DOHH2 (cell line): ENCODE data around the gene COL6A5.

Source experiments
- H3F3A ChIP-seq: fragments of 200-600 bp; sonication (generic), shearing (Covaris generic); 2 replicates; pipeline ENCODE4 v1.6.0; 2016; ENCODE audit warnings: antibody characterized with exemption, mild to moderate bottlenecking; ENCODE audit not compliant: control insufficient read depth, insufficient read depth
- H3K27ac ChIP-seq: fragments of 200-600 bp; sonication (generic); 2 replicates; pipeline ENCODE4 v1.5.1; 2014; ENCODE audit warnings: low read depth, mild to moderate bottlenecking, low read length, moderate library complexity
- H3K27me3 ChIP-seq: fragments of 200-600 bp; sonication (generic); 2 replicates; pipeline ENCODE4 v1.6.1; 2014; ENCODE audit warnings: mild to moderate bottlenecking, low read length, mixed read lengths; ENCODE audit not compliant: control insufficient read depth
- H3K36me3 ChIP-seq: fragments of 200-600 bp; sonication (generic); 2 replicates; pipeline ENCODE4 v1.6.1; 2014; ENCODE audit warnings: mild to moderate bottlenecking, low read length, moderate library complexity, mixed read lengths; ENCODE audit not compliant: control insufficient read depth
- H3K4me1 ChIP-seq: fragments of 200-600 bp; sonication (generic); 2 replicates; pipeline ENCODE4 v1.6.1; 2014; ENCODE audit warnings: mild to moderate bottlenecking, low read length, mixed read lengths; ENCODE audit not compliant: control insufficient read depth
- H3K4me2 ChIP-seq: fragments of 200-600 bp; sonication (generic); 2 replicates; pipeline ENCODE4 v1.6.0; 2014; ENCODE audit warnings: mild to moderate bottlenecking, low read length, moderate library complexity
- H3K4me3 ChIP-seq: fragments of 200-600 bp; sonication (generic); 2 replicates; pipeline ENCODE4 v1.5.1; 2014; ENCODE audit warnings: mild to moderate bottlenecking, low read length, mixed read lengths
- H3K79me2 ChIP-seq: fragments of 200-600 bp; sonication (generic); 2 replicates; pipeline ENCODE4 v1.6.1; 2014; ENCODE audit warnings: mild to moderate bottlenecking, low read length, mixed read lengths; ENCODE audit not compliant: control insufficient read depth
- H3K9me2 ChIP-seq: fragments of 200-600 bp; sonication (generic); replicated peaks from 2 replicates; pipeline ENCODE4 v1.6.1; 2014; ENCODE audit warnings: mild to moderate bottlenecking, low read length, mixed read lengths; ENCODE audit not compliant: control insufficient read depth
- H3K9me3 ChIP-seq: fragments of 200-600 bp; sonication (generic); 2 replicates; pipeline ENCODE4 v1.6.1; 2014; ENCODE audit warnings: antibody characterized with exemption, low read length, mixed read lengths; ENCODE audit not compliant: control insufficient read depth, insufficient read depth
- H4K20me1 ChIP-seq: fragments of 200-600 bp; sonication (generic); 2 replicates; pipeline ENCODE4 v1.6.0; 2014; ENCODE audit warnings: low read depth, mild to moderate bottlenecking, antibody characterized with exemption, low read length, moderate library complexity; ENCODE audit not compliant: control insufficient read depth, insufficient read depth
- EZH2phosphoT487 ChIP-seq: fragments of 200-600 bp; sonication (generic); IDR thresholded peaks from 2 replicates; pipeline ENCODE4 v1.6.1; 2017; ENCODE audit warnings: borderline replicate concordance, mild to moderate bottlenecking, antibody characterized with exemption, low read length, moderate library complexity, mixed read lengths
- TF ChIP-seq, protein P1 (sequence below): fragments of 200-600 bp; sonication (generic); IDR thresholded peaks from one replicate; pipeline ENCODE4 v1.5.1; 2014; ENCODE audit warnings: antibody characterized with exemption, mild to moderate bottlenecking, low read depth, low read length; ENCODE audit not compliant: poor library complexity, severe bottlenecking

Gene COL6A5

DNA sequence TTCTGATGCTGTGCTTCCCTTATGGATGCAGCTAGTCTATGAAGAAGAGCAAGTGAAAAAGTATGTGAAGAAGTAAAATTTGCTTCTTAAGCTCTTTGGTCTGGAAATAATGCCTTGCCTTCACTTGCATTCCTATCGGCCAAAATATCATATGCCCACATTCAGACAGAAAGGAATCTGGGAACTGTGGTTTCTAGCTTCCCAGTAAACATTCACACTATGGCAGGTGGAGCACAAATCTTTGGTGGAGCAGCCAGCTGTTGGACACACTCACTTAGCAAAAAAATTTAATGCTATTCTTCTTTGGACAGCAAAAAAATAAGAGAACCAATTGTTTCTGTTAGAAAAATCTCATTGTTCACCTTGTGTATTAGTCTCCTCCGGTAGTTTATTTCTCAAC lies 159.2 kb downstream of the COL6A5 start:
- no peak overlapping the region for H3K27ac ChIP-seq

DNA sequence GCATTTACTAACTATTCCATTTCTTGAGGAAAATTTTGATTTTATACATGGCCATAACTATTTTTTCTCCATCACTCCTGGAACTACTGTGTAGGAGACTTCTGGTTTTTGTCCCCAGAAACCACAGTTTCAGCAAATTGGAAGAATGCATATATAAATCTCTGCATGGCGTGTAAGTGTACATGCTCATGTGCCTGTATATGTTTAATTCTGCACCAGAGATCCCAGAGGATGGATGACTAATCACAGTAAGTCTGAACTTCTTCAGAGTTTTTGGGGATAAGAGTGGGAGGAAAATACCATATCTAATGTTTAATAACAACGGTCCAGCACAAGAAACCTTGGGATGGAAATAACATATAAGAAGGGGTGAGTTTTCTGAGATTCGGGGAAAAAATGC lies 160.6 kb downstream of the COL6A5 start:
- Histone ChIP-seq H4K20me1 (no peaks in the 10 kb centered on the region), H3K27ac (no peak overlapping the region), H3K27me3 (peaks cover 5% of the 10 kb centered on the region; the same call in 1 of the 2 replicates)

More for the DNA sequence above, 159.2 kb downstream of the COL6A5 start:
- Histone ChIP-seq H3K9me2 (no peaks in the 10 kb centered on the region), H3K27me3 (peaks cover 5% of the 10 kb centered on the region; the same call in 1 of the 2 replicates), H3F3A (no peaks in the 10 kb centered on the region), H3K4me2 (no peak overlapping the region), H4K20me1 (no peaks in the 10 kb centered on the region), H3K79me2 (no peaks in the 10 kb centered on the region), H3K4me3 (no peak overlapping the region), H3K36me3 (no peaks in the 10 kb centered on the region), H3K9me3 (no peaks in the 10 kb centered on the region), H3K4me1 (no peaks in the 10 kb centered on the region)
- TF ChIP-seq, protein P1, sequence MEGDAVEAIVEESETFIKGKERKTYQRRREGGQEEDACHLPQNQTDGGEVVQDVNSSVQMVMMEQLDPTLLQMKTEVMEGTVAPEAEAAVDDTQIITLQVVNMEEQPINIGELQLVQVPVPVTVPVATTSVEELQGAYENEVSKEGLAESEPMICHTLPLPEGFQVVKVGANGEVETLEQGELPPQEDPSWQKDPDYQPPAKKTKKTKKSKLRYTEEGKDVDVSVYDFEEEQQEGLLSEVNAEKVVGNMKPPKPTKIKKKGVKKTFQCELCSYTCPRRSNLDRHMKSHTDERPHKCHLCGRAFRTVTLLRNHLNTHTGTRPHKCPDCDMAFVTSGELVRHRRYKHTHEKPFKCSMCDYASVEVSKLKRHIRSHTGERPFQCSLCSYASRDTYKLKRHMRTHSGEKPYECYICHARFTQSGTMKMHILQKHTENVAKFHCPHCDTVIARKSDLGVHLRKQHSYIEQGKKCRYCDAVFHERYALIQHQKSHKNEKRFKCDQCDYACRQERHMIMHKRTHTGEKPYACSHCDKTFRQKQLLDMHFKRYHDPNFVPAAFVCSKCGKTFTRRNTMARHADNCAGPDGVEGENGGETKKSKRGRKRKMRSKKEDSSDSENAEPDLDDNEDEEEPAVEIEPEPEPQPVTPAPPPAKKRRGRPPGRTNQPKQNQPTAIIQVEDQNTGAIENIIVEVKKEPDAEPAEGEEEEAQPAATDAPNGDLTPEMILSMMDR = no peak
- TF ChIP-seq EZH2phosphoT487 = no peak

DNA sequence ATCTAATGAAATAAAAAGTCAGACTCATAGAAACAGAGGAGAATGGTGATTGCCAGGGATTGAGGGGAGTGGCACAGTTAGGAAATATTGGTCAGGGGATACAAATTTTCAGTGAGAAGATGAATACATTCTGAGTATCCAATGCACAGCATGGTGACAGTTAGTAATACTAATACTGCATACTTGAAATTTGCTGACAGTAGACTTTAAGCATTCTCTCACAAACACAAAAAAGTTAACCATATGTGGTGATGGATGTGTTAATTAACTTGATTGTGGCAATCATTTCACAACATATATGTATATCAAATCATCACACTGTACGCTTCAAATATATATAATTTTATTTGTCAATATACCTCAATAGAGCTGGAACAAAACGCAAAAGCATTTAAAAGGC lies 162.3 kb downstream of the COL6A5 start:
- Histone ChIP-seq H4K20me1 (no peaks in the 10 kb centered on the region), H3K27me3 (peaks cover 5% of the 10 kb centered on the region; the same call in 1 of the 2 replicates), H3K4me1 (no peaks in the 10 kb centered on the region), H3K9me2 (no peaks in the 10 kb centered on the region), H3F3A (no peaks in the 10 kb centered on the region), H3K36me3 (no peaks in the 10 kb centered on the region), H3K79me2 (no peaks in the 10 kb centered on the region), H3K27ac (no peak overlapping the region), H3K9me3 (no peaks in the 10 kb centered on the region), H3K4me2 (no peak overlapping the region), H3K4me3 (no peak overlapping the region)
- TF ChIP-seq, protein P1 = no peak
- no peak for TF ChIP-seq EZH2phosphoT487

More for the DNA sequence above, 160.6 kb downstream of the COL6A5 start:
- Histone ChIP-seq H3K4me1 (no peaks in the 10 kb centered on the region), H3K9me2 (no peaks in the 10 kb centered on the region), H3K9me3 (no peaks in the 10 kb centered on the region), H3K36me3 (no peaks in the 10 kb centered on the region), H3K4me2 (no peak overlapping the region), H3K4me3 (no peak overlapping the region), H3K79me2 (no peaks in the 10 kb centered on the region), H3F3A (no peaks in the 10 kb centered on the region)
- TF ChIP-seq EZH2phosphoT487 = no peak
- TF ChIP-seq, protein P1 = no peak

DNA sequence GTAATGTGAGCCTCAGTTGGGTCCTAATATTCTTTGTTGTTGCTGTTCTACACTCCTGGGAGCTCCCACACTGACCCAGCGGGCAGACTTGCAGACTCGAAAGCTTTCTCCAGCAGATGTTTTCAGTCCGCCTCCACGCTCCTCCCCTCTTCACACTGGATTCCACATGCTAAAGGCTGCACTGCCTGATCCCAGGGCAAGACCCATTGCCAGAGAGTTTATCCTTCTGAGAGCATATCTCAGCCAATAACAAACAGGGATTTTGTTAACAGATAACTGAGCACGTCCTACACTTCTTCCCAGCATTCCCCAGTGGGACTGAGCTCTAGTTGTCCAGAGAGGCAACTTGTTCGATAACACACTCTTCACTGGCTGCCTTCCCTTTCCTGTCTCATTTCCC lies 163.5 kb downstream of the COL6A5 start:
- TF ChIP-seq EZH2phosphoT487 = no peak
- TF ChIP-seq, protein P1 = no peak
- H3K36me3 ChIP-seq = no peaks in the 10 kb centered on the region
- H3K9me2 ChIP-seq = no peaks in the 10 kb centered on the region
- no peak overlapping the region for H3K27ac ChIP-seq
- H3F3A ChIP-seq = no peaks in the 10 kb centered on the region
- H3K4me3 ChIP-seq = no peak overlapping the region
- no peaks in the 10 kb centered on the region for H3K9me3 ChIP-seq
- peaks cover 5% of the 10 kb centered on the region; the same call in 1 of the 2 replicates for H3K27me3 ChIP-seq
- no peaks in the 10 kb centered on the region for H4K20me1 ChIP-seq
- H3K4me1 ChIP-seq = no peaks in the 10 kb centered on the region
- H3K79me2 ChIP-seq = no peaks in the 10 kb centered on the region
- no peak overlapping the region for H3K4me2 ChIP-seq
